ENCODE results near the gene PAIP2B. TPM values are rescaled to one million over a fixed set of nuclear protein-coding genes. Genes with fewer than 3 reads are reported as not detected.
"Not testable (repeated sequence)": the region's sequence is repeated elsewhere in the genome, so short reads cannot be mapped to it uniquely, and the experiment has no call there.

PAIP2B gene
- total RNA-seq, 1 experiment from 2014 or later = 5.9 TPM

GRCh38 chr2:71235930-71236587, 9.2 kb upstream of the PAIP2B start:
- no peak for DNase-seq (ENCODE audit: low read depth, low spot score)
- no peak overlapping the region for H3K27ac ChIP-seq (ENCODE audit: low read depth, low read length)
- TF ChIP-seq ATF3 (IDR thresholded peaks at IDR 0.05) (no peak), ZNF274 (IDR thresholded peaks at IDR 0.05; ENCODE audit: low read depth, low read length) (no peak), POLR2AphosphoS5 (IDR thresholded peaks at IDR 0.05; ENCODE audit: low read depth, low read length) (no peak), CEBPB (IDR thresholded peaks at IDR 0.05; ENCODE audit: low read depth) (no peak), SP1 (IDR thresholded peaks at IDR 0.05; ENCODE audit: low read depth) (no peak), RAD21 (IDR thresholded peaks at IDR 0.05; ENCODE audit: low read depth) (no peak), EZH2phosphoT487 (IDR thresholded peaks at IDR 0.05; ENCODE audit: borderline replicate concordance) (no peak), JUND (IDR thresholded peaks at IDR 0.05) (no peak), MAX (IDR thresholded peaks at IDR 0.05) (no peak), ZFX (IDR thresholded peaks at IDR 0.05) (no peak), SIN3A (IDR thresholded peaks at IDR 0.05; ENCODE audit: low read depth) (no peak), ZBTB33 (IDR thresholded peaks at IDR 0.05; ENCODE audit: extremely low read depth, insufficient replicate concordance, low read length) (no peak), CBX3 (IDR thresholded peaks at IDR 0.05; ENCODE audit: low read depth) (no peak), CTCF (IDR thresholded peaks at IDR 0.05 in 2 of 3, conservative IDR thresholded peaks at IDR 0.05 in 1 of 3; ENCODE audit: borderline replicate concordance in 1 of 3, insufficient read depth in 1 of 3, low read depth in 2 of 3, low read length in 2 of 3) (no peak)
- CTCF ChIA-PET = interaction anchor here (0.6 to 1.1 kb wide), 2 partner anchors 64 to 225 kb away, joined by 3 read pairs; no protein-coding TSS in a partner anchor
- no peaks in the 10 kb centered on the region for H3K4me1 ChIP-seq (ENCODE audit: control insufficient read depth in 1 of 2, insufficient read depth in 2 of 2, low read length in 2 of 2)
- POLR2A ChIA-PET = interaction anchor here (1.2 kb wide), 1 partner anchor 9 kb away, joined by 3 read pairs; the partner anchor contains the start of gene PAIP2B
- no peaks in the 10 kb centered on the region for H3K9me2 ChIP-seq (ENCODE audit: insufficient read depth)
- ATAC-seq = no peak
- H4K20me1 ChIP-seq (ENCODE audit: insufficient read depth) = no peaks in the 10 kb centered on the region
- H3K4me2 ChIP-seq (ENCODE audit: low read length) = no peak overlapping the region
- H2AFZ ChIP-seq (ENCODE audit: low read depth, low read length, poor library complexity, severe bottlenecking) = no peak overlapping the region
- no peaks in the 10 kb centered on the region for H3K36me3 ChIP-seq (ENCODE audit: control insufficient read depth in 1 of 2, insufficient read depth in 2 of 2, low read length in 2 of 2)
- no peak overlapping the region for H3K4me3 ChIP-seq (replicated peaks in 1 of 2; ENCODE audit: low read depth in 1 of 2, low read length in 2 of 2)
- intact Hi-C loops (cut with micrococcal nuclease) = no loop called here
- no peaks in the 10 kb centered on the region for H3K9me3 ChIP-seq (ENCODE audit: control insufficient read depth in 1 of 2, insufficient read depth in 1 of 2, low read depth in 1 of 2, low read length in 2 of 2)
- RAD21 ChIA-PET (ENCODE audit: low non-redundant PET in 1 of 2, low total read pairs in 2 of 2, uncharacterized antibody in 2 of 2, unreplicated experiment in 2 of 2) = no interaction called here
- no TSS peak for BruUV-seq (replicated peaks)
- no peak overlapping the region for H3K9ac ChIP-seq (ENCODE audit: low read length)
- H3K27me3 ChIP-seq (ENCODE audit: insufficient read depth, low read length) = no peaks in the 10 kb centered on the region
- H3K79me2 ChIP-seq (ENCODE audit: insufficient read depth, low read length) = no peaks in the 10 kb centered on the region

- not testable (repeated sequence) for ATAC-seq
These were observed 6.2 kb upstream of the PAIP2B start for GRCh38 chr2:71233072-71233471.

More at GRCh38 chr2:71233072-71233471, 6.2 kb upstream of the PAIP2B start:
- POLR2A ChIA-PET; H3K79me2 ChIP-seq (ENCODE audit: insufficient read depth, low read length); RAD21 ChIA-PET (ENCODE audit: low non-redundant PET in 1 of 2, low total read pairs in 2 of 2, uncharacterized antibody in 2 of 2, unreplicated experiment in 2 of 2); CTCF ChIA-PET; DNase-seq (ENCODE audit: low read depth, low spot score); H3K27ac ChIP-seq (ENCODE audit: low read depth, low read length); H3K4me1 ChIP-seq (ENCODE audit: control insufficient read depth in 1 of 2, insufficient read depth in 2 of 2, low read length in 2 of 2); H3K4me3 ChIP-seq (replicated peaks in 1 of 2; ENCODE audit: low read depth in 1 of 2, low read length in 2 of 2); H3K4me2 ChIP-seq (ENCODE audit: low read length); H4K20me1 ChIP-seq (ENCODE audit: insufficient read depth); H3K36me3 ChIP-seq (ENCODE audit: control insufficient read depth in 1 of 2, insufficient read depth in 2 of 2, low read length in 2 of 2); H2AFZ ChIP-seq (ENCODE audit: low read depth, low read length, poor library complexity, severe bottlenecking); H3K9me3 ChIP-seq (ENCODE audit: control insufficient read depth in 1 of 2, insufficient read depth in 1 of 2, low read depth in 1 of 2, low read length in 2 of 2); BruUV-seq (replicated peaks); H3K27me3 ChIP-seq (ENCODE audit: insufficient read depth, low read length); intact Hi-C loops (cut with micrococcal nuclease); H3K9ac ChIP-seq (ENCODE audit: low read length); H3K9me2 ChIP-seq (ENCODE audit: insufficient read depth): not testable (repeated sequence)
